ENCODE data around the gene SCG5. TPM values are rescaled to one million over a fixed set of nuclear protein-coding genes. Genes with fewer than 3 reads are reported as not detected.
"Not testable (repeated sequence)": the region's sequence is repeated elsewhere in the genome, so short reads cannot be mapped to it uniquely, and the experiment has no call there.

Gene SCG5, protein sequence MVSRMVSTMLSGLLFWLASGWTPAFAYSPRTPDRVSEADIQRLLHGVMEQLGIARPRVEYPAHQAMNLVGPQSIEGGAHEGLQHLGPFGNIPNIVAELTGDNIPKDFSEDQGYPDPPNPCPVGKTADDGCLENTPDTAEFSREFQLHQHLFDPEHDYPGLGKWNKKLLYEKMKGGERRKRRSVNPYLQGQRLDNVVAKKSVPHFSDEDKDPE
- total RNA-seq: 4.9 and 18.4 TPM in 2 replicates

DNA sequence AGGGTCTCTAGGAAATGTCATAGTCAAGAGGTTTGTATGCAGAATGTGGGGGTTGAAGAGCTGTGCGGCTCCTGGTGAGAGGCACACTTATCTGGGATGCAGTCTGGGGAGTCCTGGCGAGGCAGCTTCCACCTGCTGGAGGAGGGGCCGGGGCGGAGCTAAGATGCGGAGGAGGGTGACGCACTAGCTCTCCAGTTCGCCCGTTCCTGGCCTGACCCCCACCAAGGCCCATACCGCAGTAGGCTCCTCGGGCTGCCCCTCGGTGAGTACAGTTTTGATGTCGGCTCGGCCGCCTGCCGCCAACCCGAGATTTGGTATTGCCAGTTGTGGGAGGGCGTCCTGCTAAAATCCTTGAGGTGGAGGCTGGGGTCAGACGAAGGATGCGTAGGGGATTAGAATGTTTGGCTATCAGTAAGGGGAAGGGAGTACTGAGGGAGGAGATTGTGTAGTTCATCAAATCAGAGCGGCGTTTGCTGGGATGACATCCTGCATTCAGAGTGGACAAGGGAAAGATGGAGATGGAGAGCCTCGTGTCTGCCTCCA, at the start of gene SCG5:
SCG5 (plus strand) TSS at position 194 of the 543 bp plus-strand sequence. CDS start 1,883 bp downstream, outside the sequence.
- peak within 1 kb of the TSS; percentile 43 for H3K4me3 ChIP-seq (ENCODE audit: low read depth, low read length)
- TF ChIP-seq, protein P1, sequence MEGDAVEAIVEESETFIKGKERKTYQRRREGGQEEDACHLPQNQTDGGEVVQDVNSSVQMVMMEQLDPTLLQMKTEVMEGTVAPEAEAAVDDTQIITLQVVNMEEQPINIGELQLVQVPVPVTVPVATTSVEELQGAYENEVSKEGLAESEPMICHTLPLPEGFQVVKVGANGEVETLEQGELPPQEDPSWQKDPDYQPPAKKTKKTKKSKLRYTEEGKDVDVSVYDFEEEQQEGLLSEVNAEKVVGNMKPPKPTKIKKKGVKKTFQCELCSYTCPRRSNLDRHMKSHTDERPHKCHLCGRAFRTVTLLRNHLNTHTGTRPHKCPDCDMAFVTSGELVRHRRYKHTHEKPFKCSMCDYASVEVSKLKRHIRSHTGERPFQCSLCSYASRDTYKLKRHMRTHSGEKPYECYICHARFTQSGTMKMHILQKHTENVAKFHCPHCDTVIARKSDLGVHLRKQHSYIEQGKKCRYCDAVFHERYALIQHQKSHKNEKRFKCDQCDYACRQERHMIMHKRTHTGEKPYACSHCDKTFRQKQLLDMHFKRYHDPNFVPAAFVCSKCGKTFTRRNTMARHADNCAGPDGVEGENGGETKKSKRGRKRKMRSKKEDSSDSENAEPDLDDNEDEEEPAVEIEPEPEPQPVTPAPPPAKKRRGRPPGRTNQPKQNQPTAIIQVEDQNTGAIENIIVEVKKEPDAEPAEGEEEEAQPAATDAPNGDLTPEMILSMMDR (conservative IDR thresholded peaks at IDR 0.05; ENCODE audit: low read depth, low read length): no peak
- no peak for DNase-seq (ENCODE audit: low read depth)

DNA sequence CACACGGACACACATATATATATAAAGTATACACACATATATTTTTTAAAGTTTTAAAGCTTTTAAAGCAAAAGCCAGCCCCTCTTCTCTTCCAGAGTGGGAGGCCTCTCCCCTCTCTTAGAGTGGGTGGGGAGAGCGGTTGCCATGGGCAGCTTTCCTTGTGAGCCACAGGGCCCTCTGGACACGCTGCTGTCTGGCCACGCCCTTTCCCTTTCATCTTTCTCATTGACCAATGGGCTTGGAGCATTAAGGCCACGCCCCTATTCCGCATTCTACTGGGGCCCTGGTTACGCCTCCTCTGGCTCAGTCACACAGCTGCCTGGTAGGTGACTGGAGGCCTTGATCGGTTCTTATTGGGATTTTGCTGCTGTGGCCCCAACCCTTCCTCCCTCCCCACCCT, 48.4 kb upstream of the SCG5 start, which contains the start of gene GOLGA8N:
GOLGA8N (plus strand) TSS at position 306 of the 400 bp plus-strand sequence.
- not testable (repeated sequence) for DNase-seq (ENCODE audit: low read depth); H3K4me3 ChIP-seq (ENCODE audit: low read depth, low read length)

DNA sequence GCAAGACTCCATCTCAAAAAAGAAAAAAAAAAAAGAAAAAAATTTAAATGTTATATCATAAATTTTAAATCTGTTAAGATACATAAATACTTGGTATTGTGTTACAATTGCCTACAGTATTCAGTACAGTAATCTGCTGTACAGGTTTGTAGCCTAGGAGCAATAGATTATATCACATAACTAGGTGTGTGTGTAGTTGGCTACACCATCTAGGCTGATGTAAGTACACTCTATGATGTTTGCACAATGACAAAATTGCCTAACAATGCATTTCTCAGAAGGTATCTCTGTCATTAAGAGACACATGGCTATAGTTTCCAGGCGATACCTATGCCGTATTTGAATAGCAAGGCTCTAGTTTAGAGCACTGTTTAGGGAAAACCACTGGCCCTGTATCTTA, 32.0 kb upstream of the SCG5 start:
- DNase-seq (ENCODE audit: low read depth); H3K4me3 ChIP-seq (ENCODE audit: low read depth, low read length): not testable (repeated sequence)

DNA sequence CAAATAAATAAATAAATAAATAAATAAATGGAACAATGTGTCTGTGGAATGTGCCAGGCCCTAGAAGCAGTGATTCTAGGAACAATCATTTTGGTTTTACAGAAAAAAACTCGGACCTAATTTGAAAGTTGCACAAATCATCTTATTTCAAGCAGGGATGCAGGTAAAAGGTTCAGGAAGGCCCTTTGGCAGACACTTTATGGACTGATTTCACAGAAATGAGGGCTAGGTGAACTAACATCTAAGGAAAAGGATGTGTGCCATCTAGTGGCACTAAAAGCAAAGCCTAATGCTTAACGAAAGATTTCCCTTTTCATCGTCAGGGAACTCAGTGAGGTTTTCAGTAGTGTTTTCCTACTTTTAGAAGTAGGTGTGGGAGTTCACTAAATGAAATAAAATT, 30.8 kb upstream of the SCG5 start:
- DNase-seq (ENCODE audit: low read depth): peak; percentile 27
- H3K4me3 ChIP-seq (ENCODE audit: low read depth, low read length): not testable (repeated sequence)
- TF ChIP-seq, protein P1 (conservative IDR thresholded peaks at IDR 0.05; ENCODE audit: low read depth, low read length): peak; percentile 37

DNA sequence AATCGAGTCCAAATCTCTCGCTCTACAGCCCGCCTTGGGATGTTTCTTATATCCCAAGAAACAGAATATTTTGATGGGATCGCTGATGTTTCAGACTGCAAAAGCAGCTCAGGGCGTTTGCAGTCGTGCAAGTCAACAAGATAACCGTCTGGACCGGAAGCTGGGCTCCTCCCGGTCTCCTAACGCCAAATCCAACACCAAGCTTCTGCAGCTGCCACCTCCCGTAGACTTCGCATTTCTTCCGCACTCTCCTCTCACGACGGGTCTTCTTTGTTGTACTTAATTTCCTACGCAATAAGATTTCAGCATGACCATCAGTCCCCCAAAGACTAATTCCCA, 26.8 kb upstream of the SCG5 start:
- H3K4me3 ChIP-seq (ENCODE audit: low read depth, low read length): peak overlapping the region; percentile 72
- not testable (repeated sequence) for DNase-seq (ENCODE audit: low read depth)

DNA sequence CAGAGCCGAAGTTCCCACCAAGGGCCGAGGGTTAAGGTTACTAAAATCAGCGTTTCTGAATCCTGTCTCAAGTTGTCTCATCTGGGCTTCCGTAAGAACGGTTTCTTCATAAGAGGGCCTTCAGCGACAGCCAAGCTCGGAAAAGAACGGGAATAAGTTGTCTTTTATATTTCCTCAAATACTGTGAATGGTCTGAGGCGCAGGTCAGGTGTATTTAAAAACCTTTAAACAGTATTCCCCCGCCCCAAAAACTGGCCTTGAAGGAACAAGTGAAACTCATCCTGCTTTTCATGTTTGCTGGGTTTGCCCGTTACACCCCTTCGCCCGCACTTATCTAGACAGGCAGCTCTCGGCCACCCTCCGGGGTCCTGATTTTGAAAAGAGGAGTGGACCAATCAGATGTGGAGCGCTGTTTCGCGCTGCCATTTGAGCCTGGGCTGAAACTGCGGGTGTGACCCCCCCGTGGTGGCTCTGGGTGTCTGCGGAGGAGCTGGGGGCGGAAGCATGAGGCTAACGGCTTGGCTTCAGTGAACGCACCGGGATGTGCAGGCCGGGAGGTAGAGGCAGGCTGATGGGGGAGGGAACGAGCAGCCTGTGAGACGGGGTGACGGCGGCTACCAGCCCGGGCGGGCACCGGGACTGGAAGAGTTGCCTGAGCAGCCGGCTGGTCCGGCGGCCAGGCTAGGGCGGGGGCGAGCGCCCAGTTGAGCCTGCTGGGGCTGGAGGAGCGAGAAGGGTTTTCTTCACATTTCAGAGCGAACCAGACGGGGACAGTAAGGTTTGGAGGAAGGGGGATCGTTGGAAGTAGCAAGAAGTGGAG, 26.2 kb upstream of the SCG5 start, which contains the start of gene ARHGAP11A:
ARHGAP11A (plus strand) TSS at position 454 of the 820 bp plus-strand sequence. CDS start 708 bp downstream, outside the sequence.
- H3K4me3 ChIP-seq (ENCODE audit: low read depth, low read length): peak within 1 kb of the TSS; percentile 72
- DNase-seq (ENCODE audit: low read depth): peak; percentile 82

DNA sequence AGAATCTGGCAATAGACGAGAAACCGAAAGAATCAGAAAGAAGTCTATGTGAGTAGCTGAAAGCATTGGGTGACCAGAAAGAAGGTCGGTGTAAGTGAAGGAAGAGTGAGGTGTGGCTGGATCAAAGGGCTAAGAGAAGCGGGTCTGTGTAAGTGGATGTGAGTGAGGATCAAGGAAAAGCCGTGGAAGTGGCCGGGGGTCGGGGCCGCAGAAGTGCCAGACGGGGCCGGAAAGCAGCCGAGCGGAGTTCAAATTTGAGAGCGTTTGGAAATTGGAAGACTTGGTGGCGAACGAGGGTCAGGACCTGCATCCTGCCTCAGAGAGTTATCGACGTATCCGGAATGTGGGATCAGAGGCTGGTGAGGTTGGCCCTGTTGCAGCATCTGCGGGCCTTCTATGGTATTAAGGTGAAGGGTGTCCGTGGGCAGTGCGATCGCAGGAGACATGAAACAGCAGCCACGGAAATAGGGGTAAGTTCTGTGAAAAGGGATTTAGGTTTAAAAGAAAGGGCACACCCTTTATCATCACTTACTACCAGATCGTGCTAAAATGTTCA, 25.6 kb upstream of the SCG5 start:
- DNase-seq (ENCODE audit: low read depth): not testable (repeated sequence)
- peak overlapping the region; percentile 72 for H3K4me3 ChIP-seq (ENCODE audit: low read depth, low read length)

DNA sequence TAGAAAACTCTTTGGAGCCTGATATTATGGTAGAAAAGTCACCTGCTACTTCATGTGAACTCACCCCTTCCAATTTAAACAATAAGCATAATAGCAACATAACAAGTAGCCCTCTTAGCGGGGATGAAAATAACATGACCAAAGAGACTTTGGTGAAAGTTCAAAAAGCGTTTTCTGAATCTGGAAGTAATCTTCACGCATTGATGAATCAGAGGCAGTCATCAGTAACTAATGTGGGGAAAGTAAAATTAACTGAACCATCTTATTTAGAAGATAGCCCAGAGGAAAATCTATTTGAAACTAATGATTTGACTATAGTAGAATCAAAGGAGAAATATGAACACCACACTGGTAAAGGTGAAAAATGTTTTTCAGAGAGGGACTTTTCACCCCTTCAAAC, 5.1 kb upstream of the SCG5 start:
- no peak overlapping the region for H3K4me3 ChIP-seq (ENCODE audit: low read depth, low read length)
- no peak for DNase-seq (ENCODE audit: low read depth)
- TF ChIP-seq, protein P1 (conservative IDR thresholded peaks at IDR 0.05; ENCODE audit: low read depth, low read length): no peak

DNA sequence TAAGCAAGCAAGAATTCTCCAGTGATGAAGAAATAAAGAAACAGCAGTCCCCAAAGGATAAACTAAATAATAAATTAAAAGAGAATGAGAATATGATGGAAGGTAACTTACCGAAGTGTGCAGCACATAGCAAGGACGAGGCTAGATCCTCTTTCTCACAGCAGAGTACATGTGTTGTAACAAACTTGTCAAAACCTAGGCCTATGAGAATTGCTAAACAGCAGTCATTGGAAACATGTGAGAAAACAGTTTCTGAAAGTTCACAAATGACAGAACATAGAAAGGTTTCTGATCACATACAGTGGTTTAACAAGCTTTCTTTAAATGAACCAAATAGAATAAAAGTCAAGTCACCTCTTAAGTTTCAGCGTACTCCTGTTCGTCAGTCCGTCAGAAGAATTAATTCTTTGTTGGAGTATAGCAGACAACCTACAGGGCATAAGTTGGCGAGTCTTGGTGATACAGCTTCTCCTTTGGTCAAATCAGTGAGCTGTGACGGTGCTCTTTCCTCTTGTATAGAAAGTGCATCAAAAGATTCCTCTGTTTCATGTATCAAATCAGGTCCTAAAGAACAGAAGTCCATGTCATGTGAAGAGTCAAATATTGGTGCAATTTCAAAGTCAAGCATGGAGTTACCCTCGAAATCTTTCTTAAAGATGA, 4.5 kb upstream of the SCG5 start:
- DNase-seq (ENCODE audit: low read depth): no peak
- H3K4me3 ChIP-seq (ENCODE audit: low read depth, low read length): no peak overlapping the region
- TF ChIP-seq, protein P1 (conservative IDR thresholded peaks at IDR 0.05; ENCODE audit: low read depth, low read length): no peak

Data from epithelial cell of proximal tubule (primary cell).